Measurements from ENCODE around the gene YWHAH. TPM values are rescaled to one million over a fixed set of nuclear protein-coding genes. Genes with fewer than 3 reads are reported as not detected.

Gene YWHAH
- total RNA-seq, 2 donors from 2014 or later, result 207 to 269 TPM

- no peak for DNase-seq
- TF ChIP-seq CTCF (IDR thresholded peaks at IDR 0.05), result no peak
- no peak overlapping the region for H3K9ac ChIP-seq (ENCODE audit: low read depth in 2 of 2, low read length in 2 of 2)
- H3K4me1 ChIP-seq, result no peaks in the 10 kb centered on the region
- H3K4me3 ChIP-seq, result no peak overlapping the region
- H3K9me3 ChIP-seq, result no peaks in the 10 kb centered on the region
- no peaks in the 10 kb centered on the region for H3K36me3 ChIP-seq
- no peaks in the 10 kb centered on the region for H3K27me3 ChIP-seq
- no peak overlapping the region for H3K27ac ChIP-seq
- intact Hi-C loops (cut with DNase I), result no loop called here
These were observed 8.2 kb upstream of the YWHAH start for GRCh38 chr22:31935961-31936635.

DNA sequence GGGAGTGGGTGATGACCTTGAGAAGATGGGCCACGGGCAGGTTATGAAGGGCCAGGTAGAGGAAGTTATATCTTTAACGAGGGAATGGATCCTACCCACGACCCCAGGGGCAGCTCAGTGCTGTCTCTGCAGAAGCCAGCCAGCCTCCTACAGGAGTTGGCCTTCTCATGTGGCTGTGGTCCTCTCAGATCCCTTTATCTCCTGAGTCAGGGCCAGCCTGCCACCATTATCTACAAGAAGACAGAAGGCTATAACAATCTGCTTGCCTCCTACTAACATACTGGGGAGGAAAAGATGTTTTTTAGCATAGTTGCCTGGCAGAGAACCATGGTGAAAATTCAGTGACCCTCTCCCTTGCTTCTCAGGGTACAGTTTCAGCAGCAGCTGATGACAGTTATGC, 7.0 kb upstream of the YWHAH start:
- intact Hi-C loops (cut with DNase I), result no loop called here
- TF ChIP-seq CTCF (IDR thresholded peaks at IDR 0.05), result no peak
- H3K27me3 ChIP-seq, result no peaks in the 10 kb centered on the region
- H3K4me1 ChIP-seq, result no peaks in the 10 kb centered on the region
- H3K9me3 ChIP-seq, result no peaks in the 10 kb centered on the region
- no peak overlapping the region for H3K27ac ChIP-seq
- H3K4me3 ChIP-seq, result no peak overlapping the region
- no peaks in the 10 kb centered on the region for H3K36me3 ChIP-seq
- no peak overlapping the region for H3K9ac ChIP-seq (ENCODE audit: low read depth in 2 of 2, low read length in 2 of 2)
- DNase-seq, result no peak

GRCh38 chr22:31938296-31938695, 6.0 kb upstream of the YWHAH start:
- no peaks in the 10 kb centered on the region for H3K27me3 ChIP-seq
- H3K9me3 ChIP-seq, result no peaks in the 10 kb centered on the region
- intact Hi-C loops (cut with DNase I), result no loop called here
- no peak overlapping the region for H3K4me3 ChIP-seq
- no peak overlapping the region for H3K9ac ChIP-seq (ENCODE audit: low read depth in 2 of 2, low read length in 2 of 2)
- H3K36me3 ChIP-seq, result no peaks in the 10 kb centered on the region
- DNase-seq, result no peak
- H3K4me1 ChIP-seq, result peaks cover 1% of the 10 kb centered on the region
- no peak overlapping the region for H3K27ac ChIP-seq
- TF ChIP-seq CTCF (IDR thresholded peaks at IDR 0.05), result no peak

GRCh38 chr22:31940506-31940905, 3.8 kb upstream of the YWHAH start:
- DNase-seq, result no peak

GRCh38 chr22:31942091-31942490, 2.2 kb upstream of the YWHAH start:
- Histone ChIP-seq H3K4me1 (peaks cover 5% of the 10 kb centered on the region), H3K9me3 (no peaks in the 10 kb centered on the region), H3K27me3 (no peaks in the 10 kb centered on the region), H3K4me3 (no peak overlapping the region), H3K9ac (ENCODE audit: low read depth in 2 of 2, low read length in 2 of 2) (no peak overlapping the region), H3K36me3 (no peaks in the 10 kb centered on the region), H3K27ac (no peak overlapping the region)
- DNase-seq, result no peak
- TF ChIP-seq CTCF (IDR thresholded peaks at IDR 0.05), result no peak
- intact Hi-C loops (cut with DNase I), result loop anchor here (10.0 kb wide), 1 partner anchor 277 kb away; the partner anchor contains the start of gene PISD

More at GRCh38 chr22:31940506-31940905, 3.8 kb upstream of the YWHAH start:
- Histone ChIP-seq H3K27ac (no peak overlapping the region), H3K36me3 (no peaks in the 10 kb centered on the region), H3K9me3 (no peaks in the 10 kb centered on the region), H3K4me1 (peaks cover 5% of the 10 kb centered on the region), H3K27me3 (no peaks in the 10 kb centered on the region), H3K9ac (ENCODE audit: low read depth in 2 of 2, low read length in 2 of 2) (no peak overlapping the region), H3K4me3 (no peak overlapping the region)
- no peak for TF ChIP-seq CTCF (IDR thresholded peaks at IDR 0.05)
- intact Hi-C loops (cut with DNase I), result loop anchor here (10.0 kb wide), 1 partner anchor 276 kb away; the partner anchor contains the start of gene PISD

Measured in colonic mucosa (tissue), 4 donors.